Stimulated activated CD4-positive, alpha-beta T cell treated with anti-CD3 and anti-CD28 coated beads, Interleukin-2, amount 100 ng/mL, for 48 hours (primary cell): ENCODE measurements around the gene HLA-DPA1.
A peak's percentile ranks its signal among the peaks of the same experiment; 100 is the strongest.
"Not testable (repeated sequence)": the region's sequence is repeated elsewhere in the genome, so short reads cannot be mapped to it uniquely, and the experiment has no call there.

Experiments used
- DNase-seq, 2 donors: peaks; one replicate each; pipeline ENCODE4 v3.0.0-alpha.2; 2020

Gene HLA-DPA1

DNA sequence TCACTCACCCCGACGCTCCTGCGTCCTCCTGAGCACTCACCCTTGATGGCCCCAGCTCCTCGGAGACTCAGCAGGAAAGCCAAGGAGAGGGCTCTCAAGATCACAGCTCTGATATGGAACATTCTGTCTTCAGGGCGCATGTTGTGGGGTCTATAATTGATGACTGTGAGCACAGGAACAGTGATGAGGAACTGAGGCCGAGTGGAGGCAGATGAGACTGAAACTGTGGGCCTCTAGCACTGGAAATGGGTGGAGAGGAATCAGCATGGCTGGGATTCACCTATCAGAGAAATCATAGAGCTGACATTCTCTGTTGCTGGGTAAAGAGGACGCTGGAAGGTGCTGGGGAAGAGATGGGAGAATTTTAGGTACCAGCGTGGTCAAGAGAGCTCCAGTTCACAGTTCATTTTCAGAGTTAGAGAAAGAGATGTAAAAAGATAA lies at the start of gene HLA-DPA1:
Gene HLA-DPA1 (minus strand): TSS at position 219 of the 441 bp plus-strand sequence.
- DNase-seq = peak; percentile 16 to 22

DNA sequence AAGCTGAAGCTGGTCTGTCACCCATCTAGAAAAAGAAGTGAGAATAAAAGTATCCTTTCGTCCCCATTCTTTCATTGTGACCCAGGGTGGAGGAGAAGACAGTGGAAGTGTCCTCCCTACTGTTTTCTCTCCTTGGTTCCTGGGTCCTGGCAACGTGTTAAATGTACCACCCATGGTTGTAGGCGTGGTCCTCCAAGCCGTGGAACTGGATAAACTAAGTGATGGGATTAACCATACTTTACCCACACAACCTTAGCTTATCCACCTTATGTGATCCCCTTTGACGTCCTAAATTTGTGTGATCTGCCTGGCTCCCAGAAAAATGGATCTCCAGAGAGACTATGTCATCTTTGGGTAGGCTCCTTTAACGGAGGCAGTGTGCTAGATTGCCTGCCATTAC lies 49.7 kb upstream of the HLA-DPA1 start:
- DNase-seq = no peak

DNA sequence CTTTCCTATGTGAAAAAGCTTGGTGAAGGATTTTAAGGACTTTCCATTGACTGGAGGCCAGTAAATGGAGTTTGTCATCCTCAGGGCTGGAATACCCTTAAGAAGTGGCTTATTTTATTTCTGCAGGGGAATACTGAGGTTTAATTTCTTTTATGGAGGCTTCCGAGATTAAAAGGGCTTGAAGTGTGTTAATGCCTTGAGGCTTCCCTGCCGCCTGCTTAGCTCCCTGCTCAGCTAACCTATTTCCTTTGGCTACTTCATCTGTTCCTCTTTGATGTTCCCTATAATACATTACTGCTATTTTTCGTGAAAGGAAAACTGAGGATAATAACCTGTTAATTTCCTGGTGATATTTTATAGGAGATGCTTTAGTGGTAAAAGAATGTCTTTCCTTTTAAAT lies 46.6 kb upstream of the HLA-DPA1 start:
- no peak for DNase-seq

DNA sequence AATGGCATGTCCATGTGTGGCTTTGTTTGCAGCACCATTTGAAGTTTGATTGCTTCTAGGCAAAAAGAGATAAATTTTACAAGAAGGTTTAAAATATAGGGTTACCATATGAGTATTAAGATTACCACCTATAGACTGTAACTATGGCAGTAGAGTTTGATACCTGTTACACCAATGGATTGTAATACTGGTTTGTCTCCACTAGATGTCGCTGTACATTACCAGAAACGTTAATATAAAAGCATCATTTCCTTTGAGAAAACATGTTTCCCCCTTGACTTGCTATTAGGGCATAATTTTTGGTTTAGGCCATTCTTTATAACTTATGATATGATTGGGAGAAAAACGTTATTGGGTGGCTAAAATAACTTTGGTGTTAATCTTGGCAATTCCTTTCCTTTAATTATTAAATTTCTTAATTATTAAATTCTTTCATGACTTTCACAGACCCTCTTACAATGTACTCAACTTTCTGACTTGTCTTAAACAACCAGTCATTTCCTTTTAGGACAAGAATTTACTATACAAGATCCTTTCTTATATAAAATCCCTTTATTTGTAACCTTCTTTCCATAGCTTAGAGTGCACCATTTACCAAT lies 45.2 kb upstream of the HLA-DPA1 start:
- no peak for DNase-seq

DNA sequence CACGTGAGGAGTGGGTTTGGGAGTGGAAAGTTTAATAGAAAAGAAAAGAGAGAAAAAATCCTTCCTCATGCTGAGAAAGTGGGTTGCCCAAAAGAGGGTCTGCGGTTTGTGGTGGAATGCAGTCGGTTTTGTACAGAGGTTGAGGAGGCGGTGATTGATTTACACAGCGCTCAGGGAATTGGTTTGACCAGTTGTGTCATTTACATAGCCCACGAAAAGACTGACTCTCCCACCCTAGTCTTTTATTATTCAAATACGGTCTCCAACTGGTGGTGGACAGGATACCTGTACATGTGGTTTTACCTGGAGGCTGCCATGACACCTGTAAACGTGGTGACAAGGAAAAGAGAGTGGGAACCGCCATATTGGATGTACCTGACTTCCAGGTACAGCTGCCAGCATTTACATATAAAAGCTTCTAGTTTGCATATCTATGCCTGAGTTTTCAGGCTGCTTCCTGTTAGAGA lies 44.4 kb upstream of the HLA-DPA1 start:
- no peak for DNase-seq

DNA sequence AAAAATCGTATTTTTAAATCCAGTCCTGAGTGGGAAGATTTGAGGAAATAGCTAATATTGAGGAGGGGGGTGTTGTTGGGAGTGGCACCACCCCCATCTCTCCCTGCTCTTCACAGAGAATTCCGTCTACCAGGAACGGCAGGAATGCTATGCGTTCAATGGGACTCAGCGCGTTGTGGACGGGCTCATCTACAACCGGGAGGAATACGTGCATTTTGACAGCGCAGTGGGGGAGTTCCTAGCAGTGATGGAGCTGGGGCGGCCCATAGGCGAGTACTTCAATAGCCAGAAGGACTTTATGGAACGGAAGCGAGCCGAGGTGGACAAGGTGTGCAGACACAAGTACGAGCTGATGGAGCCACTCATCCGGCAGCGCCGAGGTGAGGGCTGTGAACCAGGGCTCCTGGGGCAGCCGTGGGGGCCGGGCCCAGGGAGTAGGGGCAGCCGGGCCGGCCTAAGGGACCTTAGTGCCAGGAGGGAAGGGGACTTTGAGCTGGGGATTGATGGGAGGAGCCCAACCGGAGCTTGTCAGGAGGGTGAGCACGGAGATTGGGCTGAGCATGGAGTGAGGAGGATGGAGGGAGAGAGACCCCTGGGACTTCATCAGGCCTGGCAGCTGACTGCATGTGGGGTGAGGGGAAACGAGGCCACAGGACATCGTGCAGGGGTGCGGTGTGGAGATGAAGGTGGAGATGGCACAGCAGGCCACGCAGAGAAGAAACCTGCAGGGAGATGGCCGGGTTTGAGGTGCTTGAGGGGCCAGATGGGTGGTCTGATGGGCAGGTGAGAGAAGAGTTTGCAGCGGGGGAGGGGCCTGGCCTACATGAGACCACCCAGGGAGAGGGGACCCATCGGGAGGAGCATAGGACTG lies 43.6 kb upstream of the HLA-DPA1 start:
- no peak for DNase-seq

DNA sequence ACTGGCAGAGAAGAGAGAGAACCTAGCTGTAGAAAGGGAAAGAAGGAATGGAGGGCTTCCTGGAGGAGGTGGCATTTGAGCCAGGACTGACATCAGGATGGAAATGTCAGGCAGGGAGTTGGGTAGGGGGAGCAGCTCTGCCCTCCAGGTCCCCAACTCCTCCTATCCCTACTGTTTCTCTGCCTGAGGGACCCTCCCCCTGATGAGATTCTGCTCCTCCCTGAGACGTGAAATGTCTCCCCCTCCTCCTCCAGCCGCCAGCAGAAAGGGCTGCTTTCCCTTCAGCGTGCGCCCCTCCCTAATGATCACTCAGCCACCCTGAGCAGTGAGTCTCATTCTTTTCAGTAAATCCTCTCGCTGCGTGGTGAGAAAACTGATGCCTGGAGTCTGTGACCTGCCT lies 43.0 kb upstream of the HLA-DPA1 start:
- no peak for DNase-seq

DNA sequence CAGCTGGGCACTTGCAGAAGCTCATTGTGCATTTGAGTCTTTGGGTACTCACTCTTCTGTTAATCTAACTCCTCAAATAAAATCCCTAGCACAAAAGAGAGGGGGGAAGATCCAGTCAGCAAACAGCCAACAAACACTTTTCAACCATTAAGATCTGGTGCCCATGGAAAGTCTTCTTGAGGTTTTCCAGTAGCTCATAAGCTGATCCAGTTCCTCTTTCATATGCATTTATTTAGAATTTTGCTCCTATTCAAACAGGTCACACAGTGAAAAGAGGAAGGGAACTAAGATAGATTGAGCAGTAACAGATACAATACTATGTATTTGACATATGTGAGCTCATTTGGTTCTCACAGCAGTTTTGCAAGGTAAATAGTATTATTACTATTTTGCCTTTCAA lies 41.0 kb upstream of the HLA-DPA1 start:
- DNase-seq = no peak

DNA sequence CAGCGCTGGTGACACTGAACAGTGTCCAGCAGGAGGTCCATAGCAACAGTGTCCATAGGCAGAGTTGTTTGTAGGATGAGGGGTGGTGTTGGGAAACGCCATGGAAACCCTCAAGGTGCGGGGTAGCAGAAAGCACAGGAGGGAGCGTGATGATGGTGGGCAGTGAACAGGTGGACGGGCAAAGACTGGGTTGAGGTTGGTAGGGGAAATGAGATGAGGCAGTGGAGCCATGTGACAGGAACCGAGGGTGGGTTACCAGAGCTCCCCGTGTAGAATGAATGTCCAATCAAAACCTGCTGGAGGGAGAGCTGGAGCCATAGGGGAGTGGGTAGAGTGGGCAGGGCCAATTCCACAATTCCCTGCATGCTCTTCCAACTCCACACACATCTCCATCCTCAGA lies 40.3 kb upstream of the HLA-DPA1 start:
- no peak for DNase-seq

DNA sequence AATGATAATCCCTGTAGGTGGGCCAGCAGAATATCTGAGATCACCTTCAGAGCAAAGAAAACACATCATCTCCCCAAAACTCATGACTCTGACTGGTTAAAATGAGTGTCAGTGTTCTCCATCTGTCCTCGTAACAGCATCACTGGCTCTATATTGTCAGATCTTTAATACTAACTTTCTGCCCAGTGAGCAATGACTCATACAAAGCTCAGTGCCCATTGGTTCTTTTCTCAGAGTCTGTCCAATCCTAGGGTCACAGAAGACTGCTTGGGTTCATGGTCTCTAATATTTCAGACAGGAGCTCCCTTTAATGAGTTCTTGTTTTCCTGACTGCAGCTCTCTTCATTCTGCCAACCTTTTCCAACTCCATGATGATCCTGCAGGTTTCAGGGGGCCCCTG lies 38.7 kb upstream of the HLA-DPA1 start:
- DNase-seq = no peak

DNA sequence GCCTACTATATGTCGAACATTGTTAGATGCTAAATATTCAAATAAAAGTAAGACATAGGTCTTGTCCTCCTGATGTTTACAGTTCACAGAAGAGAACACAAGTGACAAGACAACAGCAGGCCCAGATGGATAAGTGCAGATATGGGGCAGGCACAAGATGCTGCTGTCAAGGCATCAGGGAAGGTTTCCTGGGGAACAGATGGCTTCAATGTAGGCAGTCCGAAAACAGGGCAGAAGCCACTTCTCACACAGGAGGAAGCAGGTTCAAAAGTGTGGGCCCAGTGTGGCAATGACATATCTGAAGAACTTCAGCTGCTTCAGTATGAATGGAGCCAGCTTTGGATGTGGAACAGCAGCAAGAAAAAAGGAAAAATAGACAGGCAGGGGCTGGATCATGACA lies 34.9 kb upstream of the HLA-DPA1 start:
- no peak for DNase-seq

DNA sequence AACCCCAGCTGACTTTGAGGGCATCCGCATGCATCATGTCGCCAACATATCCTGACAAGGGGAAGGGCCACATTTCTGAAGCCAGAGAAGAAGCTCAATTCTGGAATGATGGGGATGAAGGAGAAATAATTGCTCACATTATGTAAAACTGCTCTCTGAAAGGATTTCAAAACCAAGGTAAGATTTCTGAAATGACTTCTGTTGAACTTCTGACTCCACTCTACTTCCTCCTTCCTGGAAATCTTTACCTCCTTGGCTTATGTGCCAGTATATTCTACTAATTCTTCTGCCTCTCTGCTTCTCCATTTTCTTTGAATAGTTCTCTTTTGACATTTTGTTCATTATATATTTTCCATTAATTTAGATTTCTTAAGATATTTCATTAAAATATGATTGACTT lies 34.2 kb upstream of the HLA-DPA1 start:
- DNase-seq = no peak

DNA sequence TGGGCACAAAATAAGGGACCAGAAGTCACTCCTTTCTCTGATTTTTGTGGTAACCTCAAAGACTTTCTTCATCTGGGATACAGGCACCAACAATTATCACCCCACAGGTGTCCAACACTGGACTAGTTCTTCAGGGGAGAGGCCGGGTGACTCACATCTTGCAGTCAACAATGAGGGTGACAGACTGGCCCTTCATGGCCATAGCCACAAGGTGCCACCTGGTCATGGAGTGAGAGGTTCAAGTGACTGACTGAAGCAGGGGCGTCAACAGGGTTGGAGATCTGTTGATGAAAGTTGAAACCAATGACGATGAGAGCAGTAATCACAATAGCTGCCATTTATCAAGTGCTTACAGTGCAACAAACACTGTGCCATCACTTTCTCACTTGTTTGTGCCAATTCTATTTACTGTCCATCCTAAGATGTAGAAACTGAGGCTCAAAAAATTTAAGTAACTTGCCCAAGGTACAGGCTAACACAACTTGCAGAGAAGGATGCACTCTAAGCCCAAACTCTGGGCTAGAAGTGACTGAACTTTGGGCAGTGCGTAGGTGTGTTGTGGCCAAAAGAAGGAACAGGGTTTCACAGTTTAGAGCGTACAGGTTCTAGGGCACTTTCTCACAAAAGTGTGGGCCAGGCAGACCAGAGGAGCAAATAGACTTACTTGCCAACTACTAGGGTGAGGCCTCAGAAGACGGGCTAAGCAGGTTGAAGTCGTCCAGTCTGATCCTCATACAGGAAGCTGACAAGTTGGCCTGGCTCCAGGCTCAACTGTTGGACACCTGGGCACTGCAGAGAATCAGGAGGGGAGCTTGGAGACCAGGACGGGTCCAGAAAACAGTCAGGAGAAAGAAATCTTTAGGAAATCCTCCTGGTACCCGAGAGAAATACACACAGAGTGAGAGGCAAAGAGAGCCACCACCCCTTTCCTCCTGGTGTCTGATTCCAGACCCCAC lies 32.7 kb upstream of the HLA-DPA1 start:
- DNase-seq = no peak

DNA sequence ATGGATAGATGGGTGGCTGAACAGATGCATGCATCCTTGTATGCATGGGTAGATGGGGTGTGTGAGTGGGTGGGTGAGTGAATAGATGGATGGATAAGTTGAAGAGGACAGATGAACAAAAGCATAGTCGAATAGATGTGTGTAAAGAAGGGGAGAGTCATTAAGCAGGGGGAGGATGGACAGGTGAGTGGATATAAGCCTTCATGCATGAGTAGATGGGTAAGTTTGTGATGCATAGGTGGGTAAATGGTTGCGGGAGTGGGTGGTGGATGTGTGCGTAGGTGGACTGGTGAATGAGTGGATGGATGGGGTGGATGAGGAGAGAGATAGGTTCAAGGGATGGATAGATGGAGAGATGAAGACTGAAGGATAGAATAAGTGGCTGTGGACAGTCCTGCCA lies 31.9 kb upstream of the HLA-DPA1 start:
- DNase-seq = no peak

DNA sequence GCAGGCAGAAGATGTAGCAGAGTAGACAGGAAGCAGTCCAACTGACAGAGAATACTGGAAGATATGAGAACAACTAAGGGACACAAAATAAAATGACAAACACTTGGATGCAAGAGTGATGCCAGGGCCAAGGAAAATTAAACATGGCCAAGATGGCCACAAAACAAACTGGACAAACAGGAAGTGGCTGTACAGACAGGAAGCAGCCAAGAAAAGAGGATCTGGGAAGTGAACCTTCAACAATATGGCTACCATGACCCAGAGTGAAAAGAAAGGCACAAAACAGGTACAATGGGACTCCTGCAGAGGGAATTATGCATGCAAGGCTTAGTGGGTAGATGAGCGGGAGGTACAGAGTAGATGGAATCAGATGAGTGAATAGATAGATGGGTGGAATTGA lies 31.4 kb upstream of the HLA-DPA1 start:
- no peak for DNase-seq

DNA sequence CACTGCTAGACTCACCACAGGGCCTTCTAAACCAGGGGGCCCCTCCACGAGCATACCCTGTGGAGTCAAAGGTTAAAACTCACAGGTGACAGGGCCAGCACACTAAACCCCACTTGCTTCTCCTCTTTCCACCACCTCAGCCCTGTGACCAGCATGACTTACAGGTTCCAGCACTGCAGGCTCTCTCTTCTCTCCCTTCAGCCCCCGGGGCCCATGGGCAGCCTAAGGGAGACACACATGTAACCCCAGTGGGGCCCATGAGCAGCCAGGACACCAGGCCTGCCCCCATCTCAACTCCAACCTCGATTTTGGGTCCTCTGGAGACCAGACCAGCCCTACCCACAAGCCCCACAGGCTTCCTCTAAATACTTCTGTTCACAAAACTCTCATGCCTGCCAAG lies 30.3 kb upstream of the HLA-DPA1 start:
- DNase-seq = no peak

DNA sequence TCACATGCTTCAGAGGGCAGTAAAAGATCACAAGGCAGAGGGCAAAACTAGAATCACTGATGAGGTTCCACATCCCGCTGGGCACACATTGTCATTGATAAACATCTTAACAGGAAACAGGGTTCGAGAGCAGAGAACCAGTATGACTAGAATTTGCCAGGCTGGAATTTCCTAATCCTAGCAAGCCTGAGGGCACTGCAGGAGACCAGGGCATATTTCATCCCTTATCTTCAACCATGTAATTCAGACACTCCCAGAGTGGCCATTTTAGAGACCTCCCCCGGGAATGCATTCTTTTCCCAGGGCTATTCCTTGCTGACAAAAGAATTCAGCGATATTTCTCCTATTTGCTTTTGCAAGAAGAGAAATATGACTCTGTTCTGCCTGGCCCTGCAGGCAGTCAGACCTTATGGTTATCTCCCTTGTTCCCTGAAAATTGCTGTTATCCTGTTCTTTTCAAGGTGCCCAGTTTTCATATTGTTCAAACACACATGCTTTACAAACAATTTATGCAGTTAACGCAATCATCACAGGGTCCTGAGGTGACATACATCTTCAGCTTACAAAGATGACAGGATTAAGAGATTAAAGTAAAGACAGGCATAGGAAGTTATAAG lies 27.8 kb upstream of the HLA-DPA1 start:
- not testable (repeated sequence) for DNase-seq

DNA sequence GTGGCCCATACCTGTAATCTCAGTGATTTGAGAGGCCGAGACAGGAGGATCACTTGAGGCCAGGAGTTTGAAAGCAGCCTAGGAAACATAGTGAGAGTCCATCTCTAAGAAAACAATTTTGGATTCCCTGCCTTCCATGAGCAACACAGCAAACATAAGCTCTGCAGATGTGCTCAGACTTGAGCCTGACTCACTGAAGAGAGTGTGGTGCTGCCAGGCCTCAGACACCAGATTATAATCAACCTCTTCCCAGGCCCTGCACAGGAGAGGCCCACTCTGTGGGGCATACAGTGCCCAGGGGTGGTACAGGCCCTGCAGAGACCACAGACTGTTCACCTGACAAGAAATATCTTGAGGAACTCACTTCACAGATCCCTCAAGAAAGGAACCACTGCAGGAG lies 22.2 kb upstream of the HLA-DPA1 start:
- no peak for DNase-seq

DNA sequence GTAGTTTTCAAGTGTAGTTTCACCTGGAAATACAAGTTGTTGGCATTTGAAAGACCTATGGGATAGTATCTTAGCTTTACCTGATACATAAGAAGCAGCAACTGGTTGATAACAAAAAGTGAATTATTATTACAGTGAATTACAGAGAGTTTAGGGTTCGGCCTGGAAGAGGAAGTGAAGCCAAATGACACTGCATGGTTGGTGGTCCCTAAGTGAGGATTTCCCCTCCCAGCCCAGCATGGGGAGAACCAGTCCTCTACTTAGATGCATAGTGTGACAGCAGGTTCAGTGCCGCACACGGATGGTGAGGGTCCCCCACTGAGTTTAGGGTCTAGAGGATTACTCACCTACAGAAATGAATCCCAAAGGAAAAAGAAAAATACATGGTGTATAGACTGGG lies 20.4 kb upstream of the HLA-DPA1 start:
- DNase-seq = no peak

DNA sequence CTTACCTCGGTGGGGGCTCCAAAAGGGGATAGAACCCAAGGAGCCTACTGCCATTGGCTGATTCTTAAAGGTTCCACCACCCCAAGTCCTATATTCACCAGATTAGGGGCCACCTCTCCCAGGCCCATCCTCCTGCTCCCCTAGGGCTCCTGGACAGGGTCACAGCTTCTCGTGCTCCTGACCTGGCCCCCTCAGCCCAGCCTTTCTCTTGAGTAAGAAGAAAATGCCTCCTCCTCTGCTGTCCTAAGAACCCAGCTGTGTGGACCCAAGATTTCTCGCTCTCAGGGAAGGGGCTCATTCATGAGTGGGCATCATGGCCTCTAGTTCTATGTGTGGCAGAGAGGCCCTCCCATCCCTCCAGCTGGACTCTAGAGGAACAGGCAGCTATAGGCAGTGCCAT lies 18.9 kb upstream of the HLA-DPA1 start:
- no peak for DNase-seq

DNA sequence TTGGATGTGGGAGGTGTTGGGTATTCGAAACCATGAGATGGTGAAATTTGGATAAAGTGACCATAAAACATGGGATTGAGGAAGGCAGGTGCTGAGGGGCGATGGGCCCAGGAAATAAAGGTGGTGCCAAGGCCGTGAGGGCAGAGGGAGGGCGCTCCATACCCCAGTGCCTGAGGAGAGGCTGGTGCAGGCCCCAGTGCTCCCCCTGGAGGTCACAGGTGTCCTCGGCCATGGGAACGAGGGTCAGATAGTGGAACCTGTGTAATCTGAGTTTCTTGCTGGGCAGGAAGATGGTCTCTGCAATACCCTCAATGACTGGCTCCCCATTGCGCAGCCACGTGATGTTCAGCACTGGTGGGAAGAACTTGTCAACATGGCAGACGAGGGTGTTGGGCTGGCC lies 18.5 kb upstream of the HLA-DPA1 start:
- DNase-seq = peak; percentile 57 to 58

DNA sequence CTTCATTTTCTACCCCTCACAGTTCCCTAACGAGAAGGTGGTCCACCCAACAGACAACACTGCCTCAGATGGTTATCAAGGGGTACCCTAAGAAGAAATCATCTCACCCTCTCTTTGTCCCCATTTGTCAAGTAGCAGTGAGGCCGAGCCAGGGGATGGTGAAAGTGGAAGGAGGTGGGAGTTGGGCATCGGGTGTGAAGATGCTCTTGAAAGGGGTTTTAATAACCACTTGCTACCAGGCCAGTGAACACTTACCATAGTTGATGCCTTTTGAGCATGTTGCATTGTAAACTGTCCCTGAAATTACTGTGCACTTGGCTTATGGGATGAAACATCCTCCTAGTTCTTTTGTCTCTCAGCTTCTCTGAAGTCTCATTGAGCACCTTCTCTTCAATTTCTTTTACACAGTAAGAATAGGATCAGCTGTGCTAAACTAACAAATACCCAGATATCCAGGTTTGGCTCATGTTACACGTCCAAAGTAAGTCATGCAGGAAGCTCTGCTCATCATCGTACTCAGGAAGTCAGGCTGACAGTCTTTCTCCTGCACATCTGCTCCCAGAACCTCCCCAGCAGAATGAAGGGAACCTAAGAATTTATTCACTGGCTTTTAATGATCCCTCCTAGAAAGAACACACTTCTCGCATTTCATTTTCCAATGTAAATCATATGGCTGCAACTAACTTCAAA lies 15.6 kb upstream of the HLA-DPA1 start:
- DNase-seq = no peak
